HepG2 (cell line): ENCODE results near the gene TMEM256. TPM values are rescaled to one million over a fixed set of nuclear protein-coding genes. Genes with fewer than 3 reads are reported as not detected.
A peak's percentile ranks its signal among the peaks of the same experiment; 100 is the strongest.

Experiments used
- ATAC-seq: fragments of 200-7000 bp; cut with Tn5 transposase; 3 replicates; pipeline ENCODE4 v1.9.1; 2020; ENCODE audit warnings: mild to moderate bottlenecking, moderate library complexity
- BruUV-seq: library from RNA; stranded (reverse); fragments of 400-500 nt; replicated peaks from 2 replicates; lab custom pipeline; 2021; lab: Mats Ljungman, UMichigan
- CTCF ChIA-PET: fragments of 300-600 bp; formaldehyde crosslinking; extraction: SDS; loops from one replicate; lab custom pipeline; 2021; ENCODE audit warnings: low total read pairs, inconsistent platforms, low intra/inter-chr PET ratio; lab: Yijun Ruan, JAX
- POLR2A ChIA-PET: fragments of 350-600 bp; sonication (Branson Sonifier 250); formaldehyde crosslinking; loops from one replicate; lab custom pipeline; 2020; ENCODE audit warnings: antibody characterized with exemption, inconsistent platforms; lab: Yijun Ruan, JAX
- DNase-seq: peaks from one replicate; pipeline ENCODE4 v3.0.0-alpha.2; 2015; ENCODE audit warnings: low spot score
- FAIRE-seq: peaks from 3 replicates; lab custom pipeline; 2011; peaks lifted over from hg19 to GRCh38; lab: Jason Lieb, UNC
- H2AFZ ChIP-seq: one replicate; pipeline ENCODE4 v1.6.1; 2011; ENCODE audit warnings: low read length, inconsistent platforms
- H3K27ac ChIP-seq: fragments of 300-600 bp; 3 replicates; pipeline ENCODE4 v1.8.0; 2011; ENCODE audit warnings: mixed run types, mild to moderate bottlenecking, mixed read lengths, low read length, inconsistent platforms; ENCODE audit not compliant: insufficient read depth; ENCODE audit errors: extremely low read length
- H3K27me3 ChIP-seq, 2 experiments: fragments of 200-600 bp in 1 of 2; 2 replicates in 1 of 2; 3 replicates in 1 of 2; pipeline versions ENCODE4 v1.6.0 to v1.8.0; 2011; ENCODE audit warnings: low read length in 2 of 2, mild to moderate bottlenecking in 2 of 2, moderate library complexity in 2 of 2, inconsistent platforms in 1 of 2; ENCODE audit not compliant: insufficient read depth in 2 of 2, control insufficient read depth in 1 of 2
- H3K36me3 ChIP-seq, 2 experiments: fragments of 200-600 bp in 1 of 2; replicated peaks in 1 of 2; 2 replicates in 1 of 2; 3 replicates in 1 of 2; pipeline versions ENCODE4 v1.5.1 to v1.8.0; 2011; ENCODE audit warnings: low read length in 2 of 2, inconsistent platforms in 1 of 2; ENCODE audit not compliant: insufficient read depth in 2 of 2, control insufficient read depth in 1 of 2
- H3K4me1 ChIP-seq: 2 replicates; pipeline ENCODE4 v1.5.1; 2012; ENCODE audit warnings: low read length, inconsistent platforms; ENCODE audit not compliant: insufficient read depth
- H3K4me2 ChIP-seq: 2 replicates; pipeline ENCODE4 v1.6.0; 2011; ENCODE audit warnings: low read depth, low read length, inconsistent platforms
- H3K4me3 ChIP-seq, 3 experiments: fragments of 200-600 bp in 1 of 3; sonication (generic), shearing (Covaris generic) in 1 of 3; replicated peaks in 1 of 3; 2 replicates each; pipeline ENCODE4 v1.5.1; 2011 to 2016; ENCODE audit warnings: low read length in 3 of 3, inconsistent platforms in 2 of 3, low read depth in 2 of 3, mild to moderate bottlenecking in 2 of 3, control low read depth in 1 of 3, mixed read lengths in 1 of 3; ENCODE audit not compliant: insufficient read depth in 1 of 3
- H3K79me2 ChIP-seq: one replicate; pipeline ENCODE4 v1.6.1; 2011; ENCODE audit warnings: low read length, inconsistent platforms; ENCODE audit not compliant: insufficient read depth
- H3K9ac ChIP-seq: 2 replicates; pipeline ENCODE4 v1.6.0; 2011; ENCODE audit warnings: mild to moderate bottlenecking, low read depth, low read length, inconsistent platforms; ENCODE audit not compliant: insufficient read depth
- H3K9me3 ChIP-seq: 2 replicates; pipeline ENCODE4 v1.5.1; 2012; ENCODE audit warnings: mild to moderate bottlenecking, low read length
- H4K20me1 ChIP-seq: 2 replicates; pipeline ENCODE4 v1.6.0; 2011; ENCODE audit warnings: inconsistent platforms, mild to moderate bottlenecking, low read length, moderate library complexity; ENCODE audit not compliant: insufficient read depth
- GTF2F1 ChIP-seq: fragments of 150-350 bp; IDR thresholded peaks from 2 replicates; pipeline ENCODE4 v1.6.1; 2014; ENCODE audit warnings: low read length
- LBX2 ChIP-seq: sonication (generic); formaldehyde crosslinking; IDR thresholded peaks from 2 replicates; pipeline ENCODE4 v1.5.0; 2020; ENCODE audit warnings: missing genetic modification reagents, mild to moderate bottlenecking, borderline replicate concordance
- MAFF ChIP-seq: IDR thresholded peaks from 2 replicates; pipeline ENCODE4 v1.6.1; 2011; ENCODE audit warnings: low read depth, low read length, improper control_type of control experiment
- MAFG ChIP-seq: sonication (generic); formaldehyde crosslinking; IDR thresholded peaks from 2 replicates; pipeline ENCODE4 v1.5.1; 2020; ENCODE audit warnings: mild to moderate bottlenecking, missing genetic modification reagents
- MAFK ChIP-seq, 2 experiments: IDR thresholded peaks in 1 of 2; conservative IDR thresholded peaks in 1 of 2; 2 replicates each; pipeline ENCODE4 v1.6.1; 2011; ENCODE audit warnings: improper control_type of control experiment in 2 of 2, low read length in 2 of 2
- MLLT10 ChIP-seq: sonication (generic); formaldehyde crosslinking; IDR thresholded peaks from 2 replicates; pipeline ENCODE4 v1.4.0; 2020; ENCODE audit warnings: missing genetic modification reagents
- MTERF4 ChIP-seq: sonication (generic); formaldehyde crosslinking; IDR thresholded peaks from 2 replicates; pipeline ENCODE4 v1.8.0; 2023; ENCODE audit warnings: mild to moderate bottlenecking, missing genetic modification reagents
- SMYD3 ChIP-seq: sonication (generic); formaldehyde crosslinking; IDR thresholded peaks from 2 replicates; pipeline ENCODE4 v1.8.1; 2023; ENCODE audit warnings: mild to moderate bottlenecking, missing genetic modification reagents
- SP4 ChIP-seq: sonication (generic); formaldehyde crosslinking; IDR thresholded peaks from 2 replicates; pipeline ENCODE4 v1.8.1; 2023; ENCODE audit warnings: mild to moderate bottlenecking, missing genetic modification reagents
- TCF7 ChIP-seq: sonication (generic); IDR thresholded peaks from 2 replicates; pipeline ENCODE4 v1.6.1; 2016; ENCODE audit warnings: antibody characterized with exemption, low read depth
- ZBTB37 ChIP-seq: sonication (generic); formaldehyde crosslinking; IDR thresholded peaks from 2 replicates; pipeline ENCODE4 v1.4.0; 2020; ENCODE audit warnings: mild to moderate bottlenecking, missing genetic modification reagents
- ZC3H13 ChIP-seq: sonication (generic); formaldehyde crosslinking; IDR thresholded peaks from 2 replicates; pipeline ENCODE4 v1.8.1; 2023; ENCODE audit warnings: mild to moderate bottlenecking, missing genetic modification reagents, moderate library complexity
- ZFP36L1 ChIP-seq: sonication (generic); formaldehyde crosslinking; IDR thresholded peaks from 2 replicates; pipeline ENCODE4 v1.8.0; 2022; ENCODE audit warnings: mild to moderate bottlenecking, missing genetic modification reagents, moderate library complexity
- ZNF547 ChIP-seq: sonication (generic); formaldehyde crosslinking; IDR thresholded peaks from 2 replicates; pipeline ENCODE4 v1.5.1; 2020; ENCODE audit warnings: mild to moderate bottlenecking, missing genetic modification reagents
- ZNF687 ChIP-seq: sonication (generic); formaldehyde crosslinking; IDR thresholded peaks from 2 replicates; pipeline ENCODE4 v1.5.1; 2020; ENCODE audit warnings: mild to moderate bottlenecking, missing genetic modification reagents, moderate library complexity
- ZNF850 ChIP-seq: sonication (generic); formaldehyde crosslinking; conservative IDR thresholded peaks from 2 replicates; pipeline ENCODE4 v1.9.0; 2021; ENCODE audit warnings: mild to moderate bottlenecking, missing genetic modification reagents
- WGBS: methylation state at CpG from one replicate; pipeline ENCODE4 v1.1.6; 2017; ENCODE audit warnings: low lambda C conversion rate; 5-methylcytosine and 5-hydroxymethylcytosine counted together
- in situ Hi-C: cut with HindIII; loops from 2 replicates; pipeline ENCODE4 v1.10.0; 2017; ENCODE audit warnings: low pct_unique_long_range_greater_than_20kb; ENCODE audit not compliant: extremely low pct_ligation_motif_present
- intact Hi-C: fragments of 100-400 bp; cut with micrococcal nuclease; formaldehyde crosslinking; loops from one replicate; pipeline ENCODE4 v1.10.0; 2022; ENCODE audit not compliant: unreplicated experiment
- polyA plus RNA-seq, 8 experiments: library from polyadenylated mRNA; depleted of rRNA in 3 of 8; stranded (reverse) in 7 of 8; unstranded in 1 of 8; fragments of >200 nt; fragmentation: Illumina TruSeq in 4 of 8; extraction: Trizol in 4 of 8; gene quantifications; 2 replicates each; pipeline versions ENCODE4 v1.2.1 to v1.2.3, GENCODE V29; 2011 to 2016; ENCODE audit warnings: low read depth in 4 of 8, missing spikeins in 1 of 8, mixed read lengths in 1 of 8; ENCODE audit not compliant: insufficient read depth in 1 of 8
- total RNA-seq, 5 experiments: library from RNA; depleted of rRNA; stranded (reverse); fragments of >200 nt; fragmentation: Illumina TruSeq; extraction: Trizol; gene quantifications; 2 replicates each; pipeline ENCODE4 v1.2.3, GENCODE V29; 2016; ENCODE audit warnings: low read depth in 1 of 5

The TMEM256 gene
- total and polyA plus RNA-seq, 2 of the 13 experiments (the other 11 are each of a cell fraction or from before 2014, with no cell fraction given) = 231 to 252 TPM

GRCh38 chr17:7441266-7441665 is 37.4 kb upstream of the TMEM256 start (continued):
- TF ChIP-seq ZBTB37 = no peak

GRCh38 chr17:7440834-7441195 is 36.9 kb upstream of the TMEM256 start:
- no peaks in the 10 kb centered on the region for H3K79me2 ChIP-seq
- peak overlapping the region; percentile 60 to 80 (median 73) for H3K4me3 ChIP-seq
- H3K27ac ChIP-seq = no peak overlapping the region
- no peaks in the 10 kb centered on the region for H3K9me3 ChIP-seq
- H3K36me3 ChIP-seq = no peaks in the 10 kb centered on the region
- peak overlapping the region; percentile 94 for H3K4me2 ChIP-seq
- WGBS = 13% methylated on average over 3 of the region's 12 CpGs
- peaks cover 60% of the 10 kb centered on the region for H3K4me1 ChIP-seq
- no peak for FAIRE-seq
- ChIA-PET POLR2A (interaction anchor here (0.7 to 2.8 kb wide), 6 partner anchors 35 to 46 kb away, joined by 3 to 21 read pairs (median 6); partner anchors contain the start of genes PLSCR3, TMEM256 and ZBTB4), CTCF (interaction anchor here (0.6 kb wide), 1 partner anchor 120 kb away, joined by 3 read pairs; no protein-coding TSS in a partner anchor)
- ATAC-seq = no peak
- no peak overlapping the region for H2AFZ ChIP-seq
- no TSS peak for BruUV-seq
- in situ Hi-C loops = no loop called here
- intact Hi-C loops = no loop called here
- peaks cover 6 to 27% of the 10 kb centered on the region in 2 experiments; a peak in 4 of 5 replicates for H3K27me3 ChIP-seq
- no peaks in the 10 kb centered on the region for H4K20me1 ChIP-seq
- H3K9ac ChIP-seq = peak overlapping the region; percentile 68; the same call in 1 of the 2 replicates
- DNase-seq = no peak
- TF ChIP-seq ZFP36L1 (no peak), MLLT10 (CRISPR knock-in tag) (no peak), SP4 (CRISPR knock-in tag) (no peak), GTF2F1 (no peak), LBX2 (CRISPR knock-in tag) (peak; percentile 8; the same call in 1 of the 2 replicates), MTERF4 (CRISPR knock-in tag) (0 out of 2 replicates have a peak, but pooled peaks have one; percentile 41), MAFF (peak; percentile 78), ZNF547 (0 out of 2 replicates have a peak, but pooled peaks have one; percentile 28), ZNF687 (CRISPR knock-in tag) (peak; percentile 34), SMYD3 (CRISPR knock-in tag) (no peak), MAFG (peak; percentile 86), ZNF850 (CRISPR knock-in tag) (no peak), ZC3H13 (CRISPR knock-in tag) (0 out of 2 replicates have a peak, but pooled peaks have one; percentile 49), TCF7 (no peak), MAFK (conservative IDR thresholded peaks at IDR 0.05 in 1 of 2, IDR thresholded peaks at IDR 0.05 in 1 of 2; ENCODE audit: low read length in 2 of 2) (peak; percentile 84 to 90)
